Measurements from ENCODE around the gene MAFF.
"Not testable (repeated sequence)": the region's sequence is repeated elsewhere in the genome, so short reads cannot be mapped to it uniquely, and the experiment has no call there.

Gene MAFF

GRCh38 chr22:38201711-38202436 lies at the start of gene MAFF:
Gene MAFF (plus strand): TSS chr22:38201994. CDS start chr22:38213854, 11,860 bp downstream.
- Mint-ChIP-seq H3K4me1 (ENCODE audit: low read depth) (peaks cover 46% of the 10 kb centered on the region), H3K4me3 (peak within 1 kb of the TSS; percentile 86), H3K9me3 (no peaks in the 10 kb centered on the region), H3K27me3 (no peaks in the 10 kb centered on the region), H3K36me3 (ENCODE audit: low read depth) (no peaks in the 10 kb centered on the region), H3K27ac (peak within 1 kb of the TSS; percentile 83)

GRCh38 chr22:38153821-38154562 lies 47.8 kb upstream of the MAFF start:
- H3K4me3 Mint-ChIP-seq: no peak overlapping the region
- H3K4me1 Mint-ChIP-seq (ENCODE audit: low read depth): peaks cover 5% of the 10 kb centered on the region
- H3K9me3 Mint-ChIP-seq: no peaks in the 10 kb centered on the region
- H3K27me3 Mint-ChIP-seq: no peaks in the 10 kb centered on the region
- no peak overlapping the region for H3K27ac Mint-ChIP-seq
- H3K36me3 Mint-ChIP-seq (ENCODE audit: low read depth): peaks cover 4% of the 10 kb centered on the region

GRCh38 chr22:38154563-38154915 lies 47.3 kb upstream of the MAFF start:
- not testable (repeated sequence) for H3K27ac Mint-ChIP-seq; H3K4me1 Mint-ChIP-seq (ENCODE audit: low read depth); H3K4me3 Mint-ChIP-seq; H3K36me3 Mint-ChIP-seq (ENCODE audit: low read depth); H3K27me3 Mint-ChIP-seq; H3K9me3 Mint-ChIP-seq

GRCh38 chr22:38155703-38156102 lies 46.1 kb upstream of the MAFF start:
- Mint-ChIP-seq H3K27ac (no peak overlapping the region), H3K27me3 (no peaks in the 10 kb centered on the region), H3K9me3 (no peaks in the 10 kb centered on the region), H3K4me3 (no peak overlapping the region), H3K4me1 (ENCODE audit: low read depth) (peaks cover 5% of the 10 kb centered on the region), H3K36me3 (ENCODE audit: low read depth) (no peaks in the 10 kb centered on the region)

GRCh38 chr22:38162881-38163843 lies 38.6 kb upstream of the MAFF start:
- Mint-ChIP-seq H3K36me3 (ENCODE audit: low read depth) (peaks cover 10% of the 10 kb centered on the region), H3K4me1 (ENCODE audit: low read depth) (peaks cover 13% of the 10 kb centered on the region), H3K9me3 (no peaks in the 10 kb centered on the region), H3K27ac (no peak overlapping the region), H3K27me3 (no peaks in the 10 kb centered on the region), H3K4me3 (no peak overlapping the region)

GRCh38 chr22:38163844-38164550 lies 37.8 kb upstream of the MAFF start:
- H3K9me3 Mint-ChIP-seq: no peaks in the 10 kb centered on the region
- H3K27ac Mint-ChIP-seq: no peak overlapping the region
- no peak overlapping the region for H3K4me3 Mint-ChIP-seq
- H3K4me1 Mint-ChIP-seq (ENCODE audit: low read depth): peaks cover 13% of the 10 kb centered on the region
- H3K36me3 Mint-ChIP-seq (ENCODE audit: low read depth): peaks cover 10% of the 10 kb centered on the region
- no peaks in the 10 kb centered on the region for H3K27me3 Mint-ChIP-seq

GRCh38 chr22:38164551-38164918 lies 37.3 kb upstream of the MAFF start:
- H3K27ac Mint-ChIP-seq: no peak overlapping the region
- H3K27me3 Mint-ChIP-seq: no peaks in the 10 kb centered on the region
- no peaks in the 10 kb centered on the region for H3K9me3 Mint-ChIP-seq
- H3K36me3 Mint-ChIP-seq (ENCODE audit: low read depth): peaks cover 10% of the 10 kb centered on the region
- H3K4me1 Mint-ChIP-seq (ENCODE audit: low read depth): peaks cover 13% of the 10 kb centered on the region
- H3K4me3 Mint-ChIP-seq: no peak overlapping the region

GRCh38 chr22:38165922-38166593 lies 35.7 kb upstream of the MAFF start:
- Mint-ChIP-seq H3K27ac (no peak overlapping the region), H3K4me3 (no peak overlapping the region), H3K27me3 (no peaks in the 10 kb centered on the region), H3K9me3 (no peaks in the 10 kb centered on the region), H3K36me3 (ENCODE audit: low read depth) (peaks cover 10% of the 10 kb centered on the region), H3K4me1 (ENCODE audit: low read depth) (peaks cover 12% of the 10 kb centered on the region)

GRCh38 chr22:38167988-38168407 lies 33.8 kb upstream of the MAFF start:
- Mint-ChIP-seq H3K4me3 (no peak overlapping the region), H3K36me3 (ENCODE audit: low read depth) (peaks cover 9% of the 10 kb centered on the region)

GRCh38 chr22:38169116-38169515 lies 32.7 kb upstream of the MAFF start:
- H3K27me3 Mint-ChIP-seq: no peaks in the 10 kb centered on the region
- H3K9me3 Mint-ChIP-seq: no peaks in the 10 kb centered on the region
- H3K4me3 Mint-ChIP-seq: no peak overlapping the region
- H3K4me1 Mint-ChIP-seq (ENCODE audit: low read depth): peaks cover 19% of the 10 kb centered on the region
- H3K27ac Mint-ChIP-seq: no peak overlapping the region
- H3K36me3 Mint-ChIP-seq (ENCODE audit: low read depth): peaks cover 9% of the 10 kb centered on the region

More at GRCh38 chr22:38167988-38168407, 33.8 kb upstream of the MAFF start:
- peaks cover 13% of the 10 kb centered on the region for H3K4me1 Mint-ChIP-seq (ENCODE audit: low read depth)
- no peaks in the 10 kb centered on the region for H3K9me3 Mint-ChIP-seq
- H3K27me3 Mint-ChIP-seq: no peaks in the 10 kb centered on the region
- H3K27ac Mint-ChIP-seq: no peak overlapping the region

- peaks cover 9% of the 10 kb centered on the region for H3K36me3 Mint-ChIP-seq (ENCODE audit: low read depth)
- no peaks in the 10 kb centered on the region for H3K9me3 Mint-ChIP-seq
- H3K27me3 Mint-ChIP-seq: no peaks in the 10 kb centered on the region
- H3K4me3 Mint-ChIP-seq: no peak overlapping the region
- peaks cover 27% of the 10 kb centered on the region for H3K4me1 Mint-ChIP-seq (ENCODE audit: low read depth)
- no peak overlapping the region for H3K27ac Mint-ChIP-seq
Observed at GRCh38 chr22:38170469-38170868, 31.3 kb upstream of the MAFF start.

GRCh38 chr22:38171927-38172831 lies 29.6 kb upstream of the MAFF start:
- Mint-ChIP-seq H3K4me3 (no peak overlapping the region), H3K4me1 (ENCODE audit: low read depth) (peaks cover 44% of the 10 kb centered on the region), H3K27me3 (no peaks in the 10 kb centered on the region), H3K36me3 (ENCODE audit: low read depth) (peaks cover 9% of the 10 kb centered on the region), H3K27ac (peak overlapping the region; percentile 89), H3K9me3 (no peaks in the 10 kb centered on the region)

Data from stimulated activated naive CD8-positive, alpha-beta T cell treated with anti-CD3 and anti-CD28 coated beads, Interleukin-15, Interleukin-2, amounts not matched to agents 100 ng/mL and 50 ng/mL, for 24 hours (primary cell).